IPS DF 19.7 (cell line): ENCODE measurements around the gene TSHZ2.
"Not testable (repeated sequence)": the region's sequence is repeated elsewhere in the genome, so short reads cannot be mapped to it uniquely, and the experiment has no call there.

ENCODE experiments used
- DNase-seq: peaks from one replicate; pipeline ENCODE4 v3.0.0-alpha.2; 2013; ENCODE audit warnings: low read depth, low spot score

Gene TSHZ2

GRCh38 chr20:53495398-53496092 lies 523.4 kb downstream of the TSHZ2 start:
- no peak for DNase-seq

- no peak for DNase-seq
These were observed 525.1 kb downstream of the TSHZ2 start for GRCh38 chr20:53497246-53497645.

- no peak for DNase-seq
These were observed 526.2 kb downstream of the TSHZ2 start for GRCh38 chr20:53498341-53498740.

- no peak for DNase-seq
These were observed 528.5 kb downstream of the TSHZ2 start for GRCh38 chr20:53500651-53501050.

GRCh38 chr20:53502820-53503219 lies 530.7 kb downstream of the TSHZ2 start:
- DNase-seq, result no peak

GRCh38 chr20:53503517-53503919 lies 531.4 kb downstream of the TSHZ2 start:
- no peak for DNase-seq

- DNase-seq, result not testable (repeated sequence)
These were observed 531.9 kb downstream of the TSHZ2 start for GRCh38 chr20:53504106-53504505.

GRCh38 chr20:53510262-53510661 lies 538.1 kb downstream of the TSHZ2 start:
- DNase-seq, result no peak

GRCh38 chr20:53510704-53511103 lies 538.5 kb downstream of the TSHZ2 start:
- DNase-seq, result no peak

GRCh38 chr20:53512076-53512475 lies 539.9 kb downstream of the TSHZ2 start:
- DNase-seq, result no peak

GRCh38 chr20:53513168-53513488 lies 541.0 kb downstream of the TSHZ2 start:
- no peak for DNase-seq

GRCh38 chr20:53513489-53514298 lies 541.5 kb downstream of the TSHZ2 start:
- DNase-seq, result no peak

- DNase-seq, result no peak
These were observed 543.6 kb downstream of the TSHZ2 start for GRCh38 chr20:53515749-53516148.

- no peak for DNase-seq
These were observed 545.0 kb downstream of the TSHZ2 start for GRCh38 chr20:53517146-53517545.

- DNase-seq, result not testable (repeated sequence)
These were observed 549.3 kb downstream of the TSHZ2 start for GRCh38 chr20:53521421-53521820.

GRCh38 chr20:53522026-53522425 lies 549.9 kb downstream of the TSHZ2 start:
- no peak for DNase-seq

- DNase-seq, result no peak
These were observed 550.5 kb downstream of the TSHZ2 start for GRCh38 chr20:53522696-53523095.

GRCh38 chr20:53523615-53524014 lies 551.5 kb downstream of the TSHZ2 start:
- not testable (repeated sequence) for DNase-seq

GRCh38 chr20:53524589-53525312 lies 552.6 kb downstream of the TSHZ2 start:
- no peak for DNase-seq

GRCh38 chr20:53527196-53527595 lies 555.0 kb downstream of the TSHZ2 start:
- no peak for DNase-seq

- DNase-seq, result no peak
These were observed 557.5 kb downstream of the TSHZ2 start for GRCh38 chr20:53529658-53530057.

GRCh38 chr20:53530440-53530839 lies 558.3 kb downstream of the TSHZ2 start:
- no peak for DNase-seq
